ENCODE data around the gene USE1.

USE1 gene

GRCh38 chr19:17205237-17206140, 9.7 kb upstream of the USE1 start:
- Histone ChIP-seq H3K23ac (ENCODE audit: low read length) (no peak overlapping the region), H3K79me1 (ENCODE audit: low read length) (no peaks in the 10 kb centered on the region), H3K27ac (ENCODE audit: low read depth, low read length) (no peak overlapping the region), H3K14ac (ENCODE audit: low read length) (no peak overlapping the region), H3K4ac (ENCODE audit: low read depth, low read length) (no peak overlapping the region), H2BK12ac (ENCODE audit: low read length) (no peak overlapping the region), H3K4me1 (ENCODE audit: control insufficient read depth in 1 of 2, insufficient read depth in 2 of 2, low read length in 2 of 2) (no peaks in the 10 kb centered on the region), H2AK5ac (ENCODE audit: low read length) (no peak overlapping the region), H4K12ac (ENCODE audit: low read depth, low read length) (peak overlapping the region; percentile 9), H4K91ac (ENCODE audit: low read depth, low read length) (no peak overlapping the region), H3K18ac (ENCODE audit: low read length) (no peak overlapping the region), H4K8ac (ENCODE audit: low read depth, low read length) (no peak overlapping the region), H3K4me2 (ENCODE audit: low read length) (no peak overlapping the region), H3K9me3 (ENCODE audit: insufficient read depth, low read depth, low read length) (peaks cover 6% of the 10 kb centered on the region), H2BK120ac (ENCODE audit: insufficient read depth, low read length, poor library complexity) (no peak overlapping the region), H3K79me2 (ENCODE audit: control insufficient read depth, insufficient read depth, low read length, poor library complexity) (no peaks in the 10 kb centered on the region), H3K36me3 (ENCODE audit: control insufficient read depth in 1 of 2, insufficient read depth in 2 of 2, low read length in 2 of 2) (peaks cover 80% of the 10 kb centered on the region in 2 experiments), H2BK5ac (ENCODE audit: low read depth, low read length, poor library complexity) (no peak overlapping the region), H3K4me3 (ENCODE audit: low read depth, low read length) (no peak overlapping the region), H3K9ac (ENCODE audit: low read length) (no peak overlapping the region), H3K27me3 (ENCODE audit: insufficient read depth, low read length) (no peaks in the 10 kb centered on the region), H2AFZ (ENCODE audit: insufficient read depth, low read length, poor library complexity) (no peak overlapping the region)
- peak; percentile 70 to 77 for DNase-seq
- no CpG with 5 or more reads among the region's 27 CpGs for WGBS (ENCODE audit: extremely low coverage, insufficient coverage, insufficient read length)

GRCh38 chr19:17206736-17207581, 8.2 kb upstream of the USE1 start:
- H2BK120ac ChIP-seq (ENCODE audit: insufficient read depth, low read length, poor library complexity): no peak overlapping the region
- WGBS (ENCODE audit: extremely low coverage, insufficient coverage, insufficient read length): no CpG with 5 or more reads among the region's 25 CpGs
- no peak overlapping the region for H4K91ac ChIP-seq (ENCODE audit: low read depth, low read length)
- H2AK5ac ChIP-seq (ENCODE audit: low read length): no peak overlapping the region
- no peaks in the 10 kb centered on the region for H3K79me2 ChIP-seq (ENCODE audit: control insufficient read depth, insufficient read depth, low read length, poor library complexity)
- no peak overlapping the region for H3K9ac ChIP-seq (ENCODE audit: low read length)
- H3K79me1 ChIP-seq (ENCODE audit: low read length): no peaks in the 10 kb centered on the region
- no peak overlapping the region for H3K14ac ChIP-seq (ENCODE audit: low read length)
- H3K9me3 ChIP-seq (ENCODE audit: insufficient read depth, low read depth, low read length): peaks cover 3% of the 10 kb centered on the region
- H4K12ac ChIP-seq (ENCODE audit: low read depth, low read length): no peak overlapping the region
- H3K23ac ChIP-seq (ENCODE audit: low read length): no peak overlapping the region
- peaks cover 80% of the 10 kb centered on the region in 2 experiments for H3K36me3 ChIP-seq (ENCODE audit: control insufficient read depth in 1 of 2, insufficient read depth in 2 of 2, low read length in 2 of 2)
- no peaks in the 10 kb centered on the region for H3K4me1 ChIP-seq (ENCODE audit: control insufficient read depth in 1 of 2, insufficient read depth in 2 of 2, low read length in 2 of 2)
- no peak overlapping the region for H4K8ac ChIP-seq (ENCODE audit: low read depth, low read length)
- no peak overlapping the region for H3K27ac ChIP-seq (ENCODE audit: low read depth, low read length)
- H3K4me3 ChIP-seq (ENCODE audit: low read depth, low read length): no peak overlapping the region
- H2BK5ac ChIP-seq (ENCODE audit: low read depth, low read length, poor library complexity): no peak overlapping the region
- no peak for DNase-seq
- no peak overlapping the region for H3K4ac ChIP-seq (ENCODE audit: low read depth, low read length)
- H2AFZ ChIP-seq (ENCODE audit: insufficient read depth, low read length, poor library complexity): no peak overlapping the region
- H3K27me3 ChIP-seq (ENCODE audit: insufficient read depth, low read length): no peaks in the 10 kb centered on the region
- no peak overlapping the region for H3K4me2 ChIP-seq (ENCODE audit: low read length)
- no peak overlapping the region for H3K18ac ChIP-seq (ENCODE audit: low read length)
- H2BK12ac ChIP-seq (ENCODE audit: low read length): no peak overlapping the region

- no peak overlapping the region for H3K4me2 ChIP-seq (ENCODE audit: low read length)
- peaks cover under 1% of the 10 kb centered on the region for H3K79me1 ChIP-seq (ENCODE audit: low read length)
- no peak overlapping the region for H3K14ac ChIP-seq (ENCODE audit: low read length)
- no peak overlapping the region for H3K27ac ChIP-seq (ENCODE audit: low read depth, low read length)
- no peak overlapping the region for H4K12ac ChIP-seq (ENCODE audit: low read depth, low read length)
- peak; percentile 48 to 54 for DNase-seq
- no peak overlapping the region for H3K18ac ChIP-seq (ENCODE audit: low read length)
- peaks cover 1 to 2% of the 10 kb centered on the region in 2 experiments for H3K4me1 ChIP-seq (ENCODE audit: control insufficient read depth in 1 of 2, insufficient read depth in 2 of 2, low read length in 2 of 2)
- H3K27me3 ChIP-seq (ENCODE audit: insufficient read depth, low read length): no peaks in the 10 kb centered on the region
- H2BK5ac ChIP-seq (ENCODE audit: low read depth, low read length, poor library complexity): no peak overlapping the region
- no CpG with 5 or more reads among the region's 28 CpGs for WGBS (ENCODE audit: extremely low coverage, insufficient coverage, insufficient read length)
- H3K4ac ChIP-seq (ENCODE audit: low read depth, low read length): no peak overlapping the region
- no peak overlapping the region for H2AFZ ChIP-seq (ENCODE audit: insufficient read depth, low read length, poor library complexity)
- no peak overlapping the region for H3K9ac ChIP-seq (ENCODE audit: low read length)
- H3K79me2 ChIP-seq (ENCODE audit: control insufficient read depth, insufficient read depth, low read length, poor library complexity): no peaks in the 10 kb centered on the region
- no peak overlapping the region for H2AK5ac ChIP-seq (ENCODE audit: low read length)
- H3K9me3 ChIP-seq (ENCODE audit: insufficient read depth, low read depth, low read length): peaks cover under 1% of the 10 kb centered on the region
- no peak overlapping the region for H4K8ac ChIP-seq (ENCODE audit: low read depth, low read length)
- no peak overlapping the region for H3K23ac ChIP-seq (ENCODE audit: low read length)
- H2BK12ac ChIP-seq (ENCODE audit: low read length): no peak overlapping the region
- H2BK120ac ChIP-seq (ENCODE audit: insufficient read depth, low read length, poor library complexity): no peak overlapping the region
- H4K91ac ChIP-seq (ENCODE audit: low read depth, low read length): no peak overlapping the region
- H3K36me3 ChIP-seq (ENCODE audit: control insufficient read depth in 1 of 2, insufficient read depth in 2 of 2, low read length in 2 of 2): peaks cover 74 to 76% of the 10 kb centered on the region in 2 experiments
- peak overlapping the region; percentile 20 for H3K4me3 ChIP-seq (ENCODE audit: low read depth, low read length)
Measured at GRCh38 chr19:17209126-17210036, 5.8 kb upstream of the USE1 start.

- Histone ChIP-seq H3K79me2 (ENCODE audit: control insufficient read depth, insufficient read depth, low read length, poor library complexity) (peaks cover 5% of the 10 kb centered on the region), H2BK120ac (ENCODE audit: insufficient read depth, low read length, poor library complexity) (no peak overlapping the region), H3K79me1 (ENCODE audit: low read length) (peaks cover 8% of the 10 kb centered on the region), H2BK5ac (ENCODE audit: low read depth, low read length, poor library complexity) (no peak overlapping the region), H3K4me2 (ENCODE audit: low read length) (no peak overlapping the region), H3K27ac (ENCODE audit: low read depth, low read length) (no peak overlapping the region), H4K12ac (ENCODE audit: low read depth, low read length) (no peak overlapping the region), H3K23ac (ENCODE audit: low read length) (no peak overlapping the region), H2AK5ac (ENCODE audit: low read length) (no peak overlapping the region), H3K9ac (ENCODE audit: low read length) (no peak overlapping the region), H2AFZ (ENCODE audit: insufficient read depth, low read length, poor library complexity) (no peak overlapping the region), H3K9me3 (ENCODE audit: insufficient read depth, low read depth, low read length) (peaks cover 3% of the 10 kb centered on the region), H2BK12ac (ENCODE audit: low read length) (no peak overlapping the region), H3K4me1 (ENCODE audit: control insufficient read depth in 1 of 2, insufficient read depth in 2 of 2, low read length in 2 of 2) (peaks cover 7% of the 10 kb centered on the region in 2 experiments), H3K4me3 (ENCODE audit: low read depth, low read length) (no peak overlapping the region), H4K91ac (ENCODE audit: low read depth, low read length) (no peak overlapping the region), H3K36me3 (ENCODE audit: control insufficient read depth in 1 of 2, insufficient read depth in 2 of 2, low read length in 2 of 2) (peaks cover 70% of the 10 kb centered on the region in 2 experiments), H3K18ac (ENCODE audit: low read length) (no peak overlapping the region), H3K27me3 (ENCODE audit: insufficient read depth, low read length) (no peaks in the 10 kb centered on the region), H4K8ac (ENCODE audit: low read depth, low read length) (no peak overlapping the region), H3K14ac (ENCODE audit: low read length) (no peak overlapping the region), H3K4ac (ENCODE audit: low read depth, low read length) (no peak overlapping the region)
- DNase-seq: no peak
- no CpG with 5 or more reads among the region's 14 CpGs for WGBS (ENCODE audit: extremely low coverage, insufficient coverage, insufficient read length)
Measured at GRCh38 chr19:17210296-17210695, 4.9 kb upstream of the USE1 start.

Measured in trophoblast cell (in vitro differentiated cells and primary cell).